ENCODE data around the gene MLKL. TPM values are rescaled to one million over a fixed set of nuclear protein-coding genes. Genes with fewer than 3 reads are reported as not detected.
"Not testable (repeated sequence)": the region's sequence is repeated elsewhere in the genome, so short reads cannot be mapped to it uniquely, and the experiment has no call there.

The MLKL gene
- total RNA-seq, 1 donor from 2014 or later = 1.4 TPM

GRCh38 chr16:74700116-74700437 is 585 bp downstream of the MLKL start:
- DNase-seq (ENCODE audit: low read depth) = no peak

GRCh38 chr16:74699666-74700065 is 996 bp downstream of the MLKL start:
- DNase-seq (ENCODE audit: low read depth) = no peak

GRCh38 chr16:74698222-74698621 is 2.4 kb downstream of the MLKL start:
- no peak for DNase-seq (ENCODE audit: low read depth)

- peak; percentile 95 for DNase-seq (ENCODE audit: low read depth)
Measured at GRCh38 chr16:74695450-74696422, 4.9 kb downstream of the MLKL start.

- peak; percentile 68 for DNase-seq (ENCODE audit: low read depth)
Measured at GRCh38 chr16:74691093-74691855, 9.4 kb downstream of the MLKL start.

- DNase-seq (ENCODE audit: low read depth) = no peak
Measured at GRCh38 chr16:74682556-74682955, 18.1 kb downstream of the MLKL start.

GRCh38 chr16:74680681-74681080 is 20.0 kb downstream of the MLKL start:
- DNase-seq (ENCODE audit: low read depth) = peak; percentile 59

- DNase-seq (ENCODE audit: low read depth) = peak; percentile 86
Measured at GRCh38 chr16:74679983-74680382, 20.7 kb downstream of the MLKL start.

GRCh38 chr16:74677868-74678267 is 22.8 kb downstream of the MLKL start:
- no peak for DNase-seq (ENCODE audit: low read depth)

- no peak for DNase-seq (ENCODE audit: low read depth)
Measured at GRCh38 chr16:74673876-74674275, 26.8 kb downstream of the MLKL start.

GRCh38 chr16:74668877-74669276 is 31.8 kb downstream of the MLKL start:
- not testable (repeated sequence) for DNase-seq (ENCODE audit: low read depth)

GRCh38 chr16:74667255-74667700 is 33.4 kb downstream of the MLKL start:
- DNase-seq (ENCODE audit: low read depth) = no peak

GRCh38 chr16:74666425-74667254 is 34.0 kb downstream of the MLKL start, which contains the start of gene RFWD3:
Gene RFWD3 (minus strand): TSS chr16:74666877. CDS start chr16:74661449, 5,428 bp downstream.
- peak; percentile 98 for DNase-seq (ENCODE audit: low read depth)

GRCh38 chr16:74666010-74666421 is 34.6 kb downstream of the MLKL start:
- DNase-seq (ENCODE audit: low read depth) = no peak

- DNase-seq (ENCODE audit: low read depth) = no peak
Measured at GRCh38 chr16:74661064-74661463, 39.6 kb downstream of the MLKL start.

- DNase-seq (ENCODE audit: low read depth) = no peak
Measured at GRCh38 chr16:74660383-74660782, 40.3 kb downstream of the MLKL start.

GRCh38 chr16:74659041-74659440 is 41.6 kb downstream of the MLKL start:
- no peak for DNase-seq (ENCODE audit: low read depth)

GRCh38 chr16:74657870-74658642 is 42.6 kb downstream of the MLKL start:
- DNase-seq (ENCODE audit: low read depth) = no peak

GRCh38 chr16:74654536-74655050 is 46.1 kb downstream of the MLKL start:
- no peak for DNase-seq (ENCODE audit: low read depth)

- peak; percentile 18 for DNase-seq (ENCODE audit: low read depth)
Measured at GRCh38 chr16:74652883-74653282, 47.8 kb downstream of the MLKL start.

All from myocyte (in vitro differentiated cells).